ENCODE results near the gene PLD6. TPM values are rescaled to one million over a fixed set of nuclear protein-coding genes. Genes with fewer than 3 reads are reported as not detected.

The PLD6 gene
- total and polyA plus RNA-seq, 10 of the 15 experiments (the other 5 are each of a cell fraction or from before 2014, with no cell fraction given): 4.7 to 21.4 (median 12.0) TPM

GRCh38 chr17:17204041-17204591 lies 2.0 kb downstream of the PLD6 start (continued):
- peak; percentile 15; the same call in 1 of the 2 replicates for TF ChIP-seq SPI1 (IDR thresholded peaks at IDR 0.05; ENCODE audit: borderline replicate concordance, insufficient read depth, low read depth, low read length)
- TF ChIP-seq USF2 (IDR thresholded peaks at IDR 0.05; ENCODE audit: borderline replicate concordance, low read depth, low read length): no peak
- no peak for TF ChIP-seq RB1 (IDR thresholded peaks at IDR 0.05; ENCODE audit: borderline replicate concordance)
- no peak for TF ChIP-seq YBX1 (IDR thresholded peaks at IDR 0.05)
- TF ChIP-seq EP300 (IDR thresholded peaks at IDR 0.05; ENCODE audit: borderline replicate concordance in 1 of 2, control insufficient read depth in 1 of 2, low read depth in 2 of 2, low read length in 2 of 2): no peak
- no peak for TF ChIP-seq CBX5 (IDR thresholded peaks at IDR 0.05; ENCODE audit: low read depth)
- TF ChIP-seq ELK1 (IDR thresholded peaks at IDR 0.05; ENCODE audit: low read depth, low read length): no peak
- TF ChIP-seq POLR2AphosphoS5 (IDR thresholded peaks at IDR 0.05; ENCODE audit: low read length): peak; percentile 22; the same call in 1 of the 2 replicates
- no peak for TF ChIP-seq KAT2A (conservative IDR thresholded peaks at IDR 0.05; ENCODE audit: control insufficient read depth, low read depth, low read length)

GRCh38 chr17:17203173-17203730 lies 2.9 kb downstream of the PLD6 start:
- CTCF ChIA-PET: no interaction called here
- H3K9me3 ChIP-seq (replicated peaks; ENCODE audit: control insufficient read depth, insufficient read depth, low read length): no peaks in the 10 kb centered on the region
- POLR2A ChIA-PET: no interaction called here
- no peaks in the 10 kb centered on the region for H4K20me1 ChIP-seq (ENCODE audit: control insufficient read depth, insufficient read depth)
- 95% methylated on average over 15 of the region's 15 CpGs for WGBS (ENCODE audit: insufficient coverage, insufficient replicate concordance, low lambda C conversion rate, missing lambda C conversion rate)
- H3K4me1 ChIP-seq (ENCODE audit: control insufficient read depth, insufficient read depth, low read length): peaks cover 9% of the 10 kb centered on the region; the same call in 1 of the 2 replicates
- peaks cover 2 to 7% of the 10 kb centered on the region in 2 experiments for H3K36me3 ChIP-seq (ENCODE audit: control insufficient read depth in 2 of 2, insufficient read depth in 2 of 2, low read length in 1 of 2)
- no peak overlapping the region for H3K27ac ChIP-seq (ENCODE audit: control insufficient read depth, insufficient read depth)
- no peak for DNase-seq (ENCODE audit: low read depth, low spot score)
- peak overlapping the region; percentile 99 for H3K4me2 ChIP-seq (ENCODE audit: control insufficient read depth, insufficient read depth)
- in situ Hi-C loops (cut with MboI): no loop called here
- FAIRE-seq: no peak
- BruUV-seq (replicated peaks): no TSS peak
- SMC1A ChIA-PET (ENCODE audit: uncharacterized antibody, unreplicated experiment): no interaction called here
- H3K9ac ChIP-seq (ENCODE audit: control insufficient read depth, insufficient read depth, low read length): no peak overlapping the region
- no peak overlapping the region for H2AFZ ChIP-seq (ENCODE audit: control insufficient read depth, low read depth, low read length)
- TF ChIP-seq DPF2 (IDR thresholded peaks at IDR 0.05): no peak
- TF ChIP-seq ATF2 (IDR thresholded peaks at IDR 0.05; ENCODE audit: low read length): no peak
- TF ChIP-seq USF1 (IDR thresholded peaks at IDR 0.05; ENCODE audit: borderline replicate concordance, extremely low read length, insufficient read depth, low read depth, low read length): no peak
- no peak for TF ChIP-seq SMARCA5 (IDR thresholded peaks at IDR 0.05)
- intact Hi-C loops (cut with micrococcal nuclease; ENCODE audit: unreplicated experiment): loop anchor here (10.0 kb wide), 2 partner anchors 102 to 198 kb away; partner anchors contain the start of gene NT5M
- no peak overlapping the region for H3K4me3 ChIP-seq
- peaks cover 32% of the 10 kb centered on the region for H3K79me2 ChIP-seq (ENCODE audit: control insufficient read depth, insufficient read depth, low read length)
- RAD21 ChIA-PET (ENCODE audit: unreplicated experiment): no interaction called here
- ATAC-seq: no peak
- no peaks in the 10 kb centered on the region for H3K27me3 ChIP-seq (replicated peaks in 1 of 2; ENCODE audit: control insufficient read depth in 2 of 2, insufficient read depth in 2 of 2, low read length in 1 of 2)

Measured in GM12878 (cell line).